ENCODE data around the gene B4GALT6. TPM values are rescaled to one million over a fixed set of nuclear protein-coding genes. Genes with fewer than 3 reads are reported as not detected.

The B4GALT6 gene
- polyA plus RNA-seq, 4 donors, result 10.5 to 23.1 (median 17.0) TPM

- no peak for DNase-seq (ENCODE audit: low read depth in 4 of 4, low spot score in 3 of 4)
Observed at GRCh38 chr18:31695989-31696388, 11.6 kb upstream of the B4GALT6 start.

- DNase-seq (ENCODE audit: low read depth in 4 of 4, low spot score in 3 of 4), result no peak
Observed at GRCh38 chr18:31694297-31694696, 9.9 kb upstream of the B4GALT6 start.

- DNase-seq (ENCODE audit: low read depth in 4 of 4, low spot score in 3 of 4), result no peak
Observed at GRCh38 chr18:31688606-31689005, 4.2 kb upstream of the B4GALT6 start.

GRCh38 chr18:31686986-31687928 is 2.9 kb upstream of the B4GALT6 start:
- no peak for DNase-seq (ENCODE audit: low read depth in 4 of 4, low spot score in 3 of 4)

- no peak for DNase-seq (ENCODE audit: low read depth in 4 of 4, low spot score in 3 of 4)
Observed at GRCh38 chr18:31686572-31686971, 2.2 kb upstream of the B4GALT6 start.

GRCh38 chr18:31685097-31686082 is 1.0 kb upstream of the B4GALT6 start:
- peak; percentile 50 to 66 (median 62) for DNase-seq (ENCODE audit: low read depth in 4 of 4, low spot score in 3 of 4)

- no peak for DNase-seq (ENCODE audit: low read depth in 4 of 4, low spot score in 3 of 4)
Observed at GRCh38 chr18:31683968-31684278, 458 bp downstream of the B4GALT6 start.

GRCh38 chr18:31683106-31683505 is 1.3 kb downstream of the B4GALT6 start:
- DNase-seq (ENCODE audit: low read depth in 4 of 4, low spot score in 3 of 4), result no peak

GRCh38 chr18:31680831-31681568 is 3.4 kb downstream of the B4GALT6 start:
- no peak for DNase-seq (ENCODE audit: low read depth in 4 of 4, low spot score in 3 of 4)

GRCh38 chr18:31680433-31680811 is 4.0 kb downstream of the B4GALT6 start:
- no peak for DNase-seq (ENCODE audit: low read depth in 4 of 4, low spot score in 3 of 4)

GRCh38 chr18:31679791-31680432 is 4.5 kb downstream of the B4GALT6 start:
- no peak for DNase-seq (ENCODE audit: low read depth in 4 of 4, low spot score in 3 of 4)

GRCh38 chr18:31679133-31679742 is 5.1 kb downstream of the B4GALT6 start:
- no peak for DNase-seq (ENCODE audit: low read depth in 4 of 4, low spot score in 3 of 4)

- no peak for DNase-seq (ENCODE audit: low read depth in 4 of 4, low spot score in 3 of 4)
Observed at GRCh38 chr18:31678425-31678824, 6.0 kb downstream of the B4GALT6 start.

GRCh38 chr18:31677592-31677991 is 6.8 kb downstream of the B4GALT6 start:
- no peak for DNase-seq (ENCODE audit: low read depth in 4 of 4, low spot score in 3 of 4)

- no peak for DNase-seq (ENCODE audit: low read depth in 4 of 4, low spot score in 3 of 4)
Observed at GRCh38 chr18:31675404-31675803, 9.0 kb downstream of the B4GALT6 start.

GRCh38 chr18:31672628-31673135 is 11.7 kb downstream of the B4GALT6 start:
- DNase-seq (ENCODE audit: low read depth in 4 of 4, low spot score in 3 of 4), result no peak

GRCh38 chr18:31671951-31672350 is 12.4 kb downstream of the B4GALT6 start:
- no peak for DNase-seq (ENCODE audit: low read depth in 4 of 4, low spot score in 3 of 4)

GRCh38 chr18:31669541-31669940 is 14.8 kb downstream of the B4GALT6 start:
- no peak for DNase-seq (ENCODE audit: low read depth in 4 of 4, low spot score in 3 of 4)

GRCh38 chr18:31667185-31667584 is 17.2 kb downstream of the B4GALT6 start:
- DNase-seq (ENCODE audit: low read depth in 4 of 4, low spot score in 3 of 4), result no peak

- DNase-seq (ENCODE audit: low read depth in 4 of 4, low spot score in 3 of 4), result no peak
Observed at GRCh38 chr18:31666055-31666454, 18.3 kb downstream of the B4GALT6 start.
